GM21515 (cell line): Measurements from ENCODE around the gene NRIP1.
"Not testable (repeated sequence)": the region's sequence is repeated elsewhere in the genome, so short reads cannot be mapped to it uniquely, and the experiment has no call there.

Source experiments
- ATAC-seq: cut with Tn5 transposase; IDR thresholded peaks from one replicate; pipeline ENCODE4 v1.9.1; 2021; ENCODE audit not compliant: unreplicated experiment

NRIP1 gene

GRCh38 chr21:15042531-15042930 is 22.3 kb downstream of the NRIP1 start:
- ATAC-seq, result no peak

- ATAC-seq, result no peak
Observed at GRCh38 chr21:15039607-15040299, 25.0 kb downstream of the NRIP1 start.

DNA sequence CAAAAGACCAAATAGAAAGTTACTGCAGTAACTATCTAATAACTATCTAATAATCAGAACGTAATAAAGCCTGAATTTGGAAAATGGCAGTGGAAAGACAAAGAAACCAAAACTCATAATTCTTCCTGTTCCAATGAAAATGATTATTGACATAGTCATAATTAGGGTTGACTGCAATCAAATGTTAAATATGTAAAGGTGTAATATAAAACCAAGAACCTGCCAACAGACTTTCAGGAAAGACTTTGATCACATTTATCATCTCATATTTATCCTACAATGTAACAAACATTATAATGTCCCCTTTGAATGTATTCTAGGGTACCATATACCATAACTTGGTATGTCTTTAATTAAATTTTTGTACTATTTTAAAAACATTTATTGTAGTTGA is 26.9 kb downstream of the NRIP1 start:
- no peak for ATAC-seq

GRCh38 chr21:15037095-15037899 is 27.5 kb downstream of the NRIP1 start:
- no peak for ATAC-seq

- ATAC-seq, result no peak
Observed at GRCh38 chr21:15036189-15036588, 28.6 kb downstream of the NRIP1 start.

DNA sequence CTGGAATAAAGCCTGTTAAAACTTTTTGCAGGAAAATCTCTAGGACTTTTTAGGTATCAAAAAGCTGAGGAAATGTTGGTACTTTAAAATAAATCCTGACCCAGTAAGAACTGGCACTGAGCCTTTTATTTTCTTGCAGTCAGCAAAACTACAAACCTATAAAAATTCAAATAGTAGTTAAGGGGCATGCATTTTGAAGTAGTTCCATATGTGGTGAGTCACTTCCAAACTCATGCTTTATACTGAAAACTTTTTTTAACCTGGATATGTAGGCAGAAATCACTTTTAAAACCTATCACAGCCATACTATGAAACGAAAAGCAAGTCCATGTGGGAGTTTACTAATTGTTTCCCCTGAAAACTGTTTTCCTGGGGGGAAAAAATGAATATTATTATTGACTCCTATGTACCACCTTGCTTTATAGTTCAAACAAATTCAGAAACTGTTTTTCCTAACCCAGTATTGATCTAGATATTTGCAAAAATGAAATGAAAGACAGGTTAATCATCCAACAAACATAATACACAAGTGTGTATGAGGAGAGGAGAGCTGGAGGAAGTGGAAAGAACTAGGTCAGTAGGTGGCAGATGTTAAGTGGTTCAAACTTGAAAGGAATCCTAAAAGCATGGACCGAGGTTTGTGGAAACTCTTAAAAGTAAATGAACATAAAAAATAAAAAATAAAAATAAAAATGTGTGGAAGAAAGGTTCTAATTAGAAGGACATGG is 30.5 kb downstream of the NRIP1 start:
- no peak for ATAC-seq

GRCh38 chr21:15031790-15032357 is 32.9 kb downstream of the NRIP1 start:
- no peak for ATAC-seq

GRCh38 chr21:15031362-15031761 is 33.4 kb downstream of the NRIP1 start:
- not testable (repeated sequence) for ATAC-seq

DNA sequence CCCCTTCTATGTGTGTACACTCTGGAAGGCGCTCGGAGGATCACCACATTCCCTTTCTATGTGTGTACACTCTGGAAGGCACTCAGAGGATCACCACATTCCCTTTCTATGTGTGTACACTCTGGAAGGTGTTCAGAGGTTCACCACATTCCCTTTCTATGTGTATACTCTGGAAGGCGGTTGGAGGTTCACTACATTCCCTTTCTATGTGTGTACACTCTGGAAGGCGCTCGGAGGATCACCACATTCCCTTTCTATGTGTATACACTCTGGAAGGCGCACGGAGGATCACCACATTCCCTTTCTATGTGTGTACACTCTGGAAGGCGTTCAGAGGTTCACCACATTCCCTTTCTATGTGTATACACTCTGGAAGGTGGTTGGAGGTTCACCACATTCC is 33.9 kb downstream of the NRIP1 start:
- not testable (repeated sequence) for ATAC-seq

- no peak for ATAC-seq
Observed at GRCh38 chr21:15029077-15029476, 35.7 kb downstream of the NRIP1 start.

DNA sequence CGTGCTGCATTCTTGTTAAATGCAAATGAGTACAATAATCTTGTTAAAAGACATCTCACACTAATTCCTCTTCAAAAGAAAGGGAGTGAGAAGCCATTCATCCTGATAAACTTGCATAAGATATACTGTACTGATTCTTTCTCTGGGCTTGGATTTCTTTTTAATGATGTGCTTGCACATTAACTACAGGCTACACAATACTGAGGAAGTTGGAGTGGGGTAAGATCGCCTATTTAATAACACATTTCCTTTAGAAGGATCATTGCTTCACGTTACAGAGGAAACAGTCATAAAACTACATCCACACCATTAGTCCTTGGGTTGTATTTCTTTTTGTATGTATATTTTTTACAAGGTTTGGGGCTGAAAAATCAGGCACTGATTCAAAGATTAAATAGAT is 36.6 kb downstream of the NRIP1 start:
- no peak for ATAC-seq

- ATAC-seq, result no peak
Observed at GRCh38 chr21:15027056-15027455, 37.7 kb downstream of the NRIP1 start.

GRCh38 chr21:15026370-15026769 is 38.4 kb downstream of the NRIP1 start:
- no peak for ATAC-seq

DNA sequence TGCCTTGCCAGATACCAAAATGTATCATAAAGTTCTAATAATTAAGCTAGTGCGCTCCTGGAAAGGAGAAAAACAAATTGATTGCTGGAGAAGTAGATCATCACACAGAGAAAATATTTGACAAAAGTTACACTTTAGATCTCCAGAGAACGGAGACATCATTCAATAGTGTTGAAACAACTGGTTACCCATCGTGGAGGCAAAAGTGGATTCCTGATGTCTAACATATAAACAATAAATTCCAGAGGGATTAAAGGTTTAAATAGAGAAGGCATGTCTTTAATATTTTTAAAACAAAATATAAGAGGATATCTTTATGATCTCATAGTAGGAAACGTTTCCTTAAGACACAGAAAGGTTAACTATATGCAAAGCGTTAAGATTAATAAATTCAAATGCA is 41.0 kb downstream of the NRIP1 start:
- no peak for ATAC-seq

DNA sequence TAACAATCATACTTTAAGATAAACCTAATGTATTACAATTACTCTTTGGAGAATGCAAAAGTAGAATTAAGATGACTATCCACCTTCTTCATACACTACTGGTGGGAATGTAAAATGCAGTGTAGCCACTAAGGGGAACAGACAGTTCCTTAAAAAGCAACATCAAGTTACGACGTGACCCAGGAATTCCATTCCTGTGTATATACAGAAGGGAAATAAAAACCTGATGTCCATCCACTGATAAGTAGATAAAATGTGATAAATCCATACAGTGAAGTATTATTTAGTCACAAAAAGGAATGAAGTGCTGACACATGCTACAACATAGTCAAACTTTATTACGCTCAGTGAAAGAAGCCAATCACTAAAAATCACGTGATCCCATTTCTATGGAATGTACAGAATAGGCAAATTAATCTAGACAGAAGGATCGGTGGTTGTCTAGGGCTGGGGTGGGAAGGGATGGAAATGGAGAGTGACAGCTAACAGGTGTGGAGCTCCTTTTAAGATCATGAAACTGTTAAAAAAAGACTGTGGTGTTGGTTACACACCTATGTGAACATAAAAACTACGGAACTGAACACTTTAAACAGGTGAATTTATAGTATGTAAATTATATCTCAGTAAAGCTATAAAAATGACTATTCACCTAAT is 42.1 kb downstream of the NRIP1 start:
- no peak for ATAC-seq

- no peak for ATAC-seq
Observed at GRCh38 chr21:15020797-15021196, 44.0 kb downstream of the NRIP1 start.

- ATAC-seq, result no peak
Observed at GRCh38 chr21:15018382-15018781, 46.4 kb downstream of the NRIP1 start.

DNA sequence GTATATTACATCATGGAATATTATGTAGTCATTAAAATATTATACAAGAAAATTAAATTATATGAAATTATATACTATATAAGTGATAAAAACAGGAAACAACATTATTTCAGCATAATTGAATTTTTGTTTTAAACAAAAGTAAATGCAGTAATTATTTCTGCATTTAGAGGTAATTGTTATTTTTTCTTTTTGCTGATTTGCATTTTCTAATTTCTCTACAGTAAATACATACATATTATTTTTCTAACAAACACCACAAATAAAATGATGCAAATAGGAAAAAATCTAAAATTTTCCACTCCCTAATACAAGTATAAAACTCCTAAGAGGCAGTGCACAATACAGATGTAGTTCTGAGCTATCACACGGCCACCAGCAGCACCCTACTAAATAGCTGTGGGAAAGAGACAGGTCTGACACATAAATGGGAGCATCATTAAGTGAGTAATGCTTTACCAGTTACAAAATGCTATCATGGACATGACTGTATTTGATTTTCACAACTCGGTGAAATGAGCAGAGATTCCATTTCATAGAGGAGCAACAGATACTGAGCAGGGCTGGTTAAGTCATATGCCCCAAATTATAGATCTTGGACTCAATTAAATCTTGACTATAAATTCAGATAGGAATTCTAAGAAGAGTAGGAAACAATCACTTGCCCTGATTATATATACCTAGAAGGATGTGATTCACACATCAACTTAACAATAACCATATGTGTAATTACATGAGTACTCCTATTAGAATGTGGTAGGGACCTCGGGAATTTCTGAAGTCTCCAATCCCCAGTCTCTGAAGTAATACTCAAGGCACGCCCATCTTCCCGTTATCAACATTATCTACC is 49.0 kb downstream of the NRIP1 start:
- ATAC-seq, result no peak

GRCh38 chr21:15014221-15014620 is 50.6 kb downstream of the NRIP1 start:
- no peak for ATAC-seq

DNA sequence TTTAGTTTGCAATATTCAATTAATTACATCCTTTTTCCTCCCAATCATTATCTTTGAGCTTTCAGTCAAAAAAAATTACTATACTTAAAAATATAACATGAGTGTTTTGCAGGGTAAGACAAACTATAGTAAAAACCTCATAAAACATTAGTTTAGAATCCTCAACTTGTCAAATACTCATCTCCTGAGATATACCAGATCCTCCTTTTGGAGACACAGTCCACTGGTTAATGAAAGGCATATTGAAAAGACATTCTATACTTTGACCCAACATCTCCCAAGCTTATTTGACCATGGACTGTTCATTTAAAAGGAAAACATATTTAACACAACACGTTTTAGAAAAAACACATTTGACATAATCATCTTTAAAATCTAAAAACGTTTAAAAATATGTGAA is 52.8 kb downstream of the NRIP1 start:
- ATAC-seq, result no peak
